Kidney (tissue), 14 donors: Measurements from ENCODE around the gene NDUFS2. TPM values are rescaled to one million over a fixed set of nuclear protein-coding genes. Genes with fewer than 3 reads are reported as not detected.
A peak's percentile ranks its signal among the peaks of the same experiment; 100 is the strongest.

Source experiments
- DNase-seq, 5 donors: peaks; one replicate each; pipeline ENCODE4 v3.0.0-alpha.2; 2013 to 2020
- FAIRE-seq: peaks from 2 replicates; lab custom pipeline; 2012; peaks lifted over from hg19 to GRCh38; lab: Jason Lieb, UNC
- H3K27ac ChIP-seq, 2 donors: one replicate each; pipeline ENCODE4 v1.7.0; 2013; ENCODE audit warnings: low read depth in 2 of 2, low read length in 2 of 2, inconsistent platforms in 1 of 2
- H3K27me3 ChIP-seq: one replicate; pipeline ENCODE4 v1.7.1; 2013; ENCODE audit warnings: low read length, inconsistent platforms; ENCODE audit not compliant: control insufficient read depth, insufficient read depth
- H3K36me3 ChIP-seq, 3 donors: one replicate each; pipeline versions ENCODE4 v1.7.0 to v1.7.1; 2013; ENCODE audit warnings: low read length in 3 of 3, control low read depth in 1 of 3, inconsistent platforms in 1 of 3; ENCODE audit not compliant: insufficient read depth in 3 of 3, control insufficient read depth in 2 of 3
- H3K4me1 ChIP-seq, 3 donors: one replicate each; pipeline versions ENCODE4 v1.7.0 to v1.7.1; 2013; ENCODE audit warnings: low read length in 3 of 3, inconsistent platforms in 1 of 3, low read depth in 1 of 3; ENCODE audit not compliant: control insufficient read depth in 2 of 3, insufficient read depth in 2 of 3
- H3K4me3 ChIP-seq, 3 donors: one replicate each; pipeline versions ENCODE4 v1.7.0 to v1.8.1; 2013; ENCODE audit warnings: low read length in 3 of 3, control low read depth in 1 of 3, inconsistent platforms in 1 of 3
- H3K9ac ChIP-seq, 3 donors: one replicate each; pipeline versions ENCODE4 v1.7.0 to v1.7.1; 2013; ENCODE audit warnings: low read length in 3 of 3, control low read depth in 1 of 3, inconsistent platforms in 1 of 3
- H3K9me3 ChIP-seq, 3 donors: one replicate each; pipeline versions ENCODE4 v1.7.0 to v1.7.1; 2013; ENCODE audit warnings: low read length in 3 of 3, control low read depth in 1 of 3, inconsistent platforms in 1 of 3; ENCODE audit not compliant: control insufficient read depth in 2 of 3, insufficient read depth in 1 of 3
- CTCF ChIP-seq: IDR thresholded peaks from 3 replicates; pipeline ENCODE4 v1.5.1; 2012; ENCODE audit warnings: mild to moderate bottlenecking, moderate library complexity, borderline replicate concordance; ENCODE audit not compliant: insufficient read depth; ENCODE audit errors: extremely low read depth
- intact Hi-C: fragments of 100-400 bp; cut with DNase I; formaldehyde crosslinking; loops from one replicate; pipeline ENCODE4 v1.11.1; 2022
- polyA plus RNA-seq: library from polyadenylated mRNA; stranded (reverse); fragments of 350-450 nt; fragmentation: Illumina TruSeq; extraction: RNeasy Lipid Tissue Mini Kit (QIAGEN cat#74804); gene quantifications from one replicate; pipeline ENCODE4 v1.2.3, GENCODE V29; 2014; ENCODE audit warnings: low read depth, low replicate concordance; ENCODE audit not compliant: insufficient read depth
- total RNA-seq: library from RNA; stranded (reverse); fragmentation: NEBNext Ultra II Directional; extraction: Animal tissue kit (Norgen Biotek cat#: 25700); gene quantifications from one replicate; pipeline ENCODE4 v1.2.1, GENCODE V29; 2021
- donor health status: control.
- donor health status: control.
- donor health status: control.
- donor health status: control.
- donor health status: control.
- donor health status: DM: yes; HTN: yes; CAD: no.
- donor health status: Normal renal cell carcinoma (clear cell type).

NDUFS2 gene
- total and polyA plus RNA-seq, 2 donors from 2014 or later = 92.7 to 197 TPM

GRCh38 chr1:161195171-161195570, 7.0 kb upstream of the NDUFS2 start:
- intact Hi-C loops = no loop called here
- H3K4me3 ChIP-seq = no peak overlapping the region
- peak overlapping the region in 1 of 3 donors; percentile 16 for H3K9ac ChIP-seq
- H3K4me1 ChIP-seq = peaks cover 0 to 14% (median 14%) of the 10 kb centered on the region in 3 donors
- H3K9me3 ChIP-seq = no peaks in the 10 kb centered on the region
- H3K27me3 ChIP-seq = no peaks in the 10 kb centered on the region
- no peak for TF ChIP-seq CTCF
- peaks cover 0 to 4% (median 0%) of the 10 kb centered on the region in 3 donors for H3K36me3 ChIP-seq
- DNase-seq (peak in 1 of 5 donors; percentile 22), FAIRE-seq (no peak)
- H3K27ac ChIP-seq = no peak overlapping the region

GRCh38 chr1:161196111-161196510, 6.1 kb upstream of the NDUFS2 start:
- no peaks in the 10 kb centered on the region for H3K27me3 ChIP-seq
- intact Hi-C loops = no loop called here
- no peak for TF ChIP-seq CTCF
- DNase-seq (no peak), FAIRE-seq (no peak)
- peaks cover 0 to 23% (median 19%) of the 10 kb centered on the region in 3 donors for H3K4me1 ChIP-seq
- peak overlapping the region in 1 of 3 donors; percentile 21 for H3K9ac ChIP-seq
- peaks cover 0 to 4% (median 0%) of the 10 kb centered on the region in 3 donors for H3K36me3 ChIP-seq
- H3K9me3 ChIP-seq = no peaks in the 10 kb centered on the region
- peak overlapping the region in 1 of 3 donors; percentile 54 for H3K4me3 ChIP-seq
- H3K27ac ChIP-seq = no peak overlapping the region

- peaks cover 0 to 4% (median 0%) of the 10 kb centered on the region in 3 donors for H3K36me3 ChIP-seq
- intact Hi-C loops = no loop called here
- peak overlapping the region; percentile 71 to 85 for H3K27ac ChIP-seq
- FAIRE-seq = no peak
- no peaks in the 10 kb centered on the region for H3K9me3 ChIP-seq
- no peaks in the 10 kb centered on the region for H3K27me3 ChIP-seq
- peak; percentile 35 to 83 (median 71) for DNase-seq
- peaks cover 0 to 27% (median 25%) of the 10 kb centered on the region in 3 donors for H3K4me1 ChIP-seq
- TF ChIP-seq CTCF = no peak
- peak overlapping the region in 1 of 3 donors; percentile 21 for H3K9ac ChIP-seq
- H3K4me3 ChIP-seq = peak overlapping the region in 2 of 3 donors; percentile 14 to 54
These were observed 5.4 kb upstream of the NDUFS2 start for GRCh38 chr1:161196521-161197451.
